ENCODE data around the gene MBTD1. TPM values are rescaled to one million over a fixed set of nuclear protein-coding genes. Genes with fewer than 3 reads are reported as not detected.

Gene MBTD1
- total RNA-seq, 1 experiment from 2014 or later = 12.7 TPM

DNA sequence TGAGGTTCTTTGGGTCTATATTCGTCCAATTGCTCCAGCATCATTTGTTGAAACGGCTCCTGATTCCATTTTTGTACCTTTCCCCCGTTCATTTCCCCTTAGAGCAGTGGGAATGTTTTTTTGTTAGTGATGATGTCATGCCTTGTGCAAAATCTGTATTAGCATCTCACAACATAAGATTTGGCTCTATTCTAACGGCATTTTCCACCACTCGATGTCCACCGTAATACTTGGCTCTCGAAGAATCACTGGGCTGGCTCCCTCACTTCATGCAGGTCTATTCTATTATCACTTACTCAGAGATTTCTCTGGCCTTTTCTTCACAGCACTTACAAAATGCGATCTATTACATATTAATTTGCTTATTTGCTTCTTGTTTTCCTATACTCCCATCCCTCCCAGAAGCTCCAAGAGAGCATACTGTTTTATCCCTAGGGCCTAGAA, 107.1 kb downstream of the MBTD1 start:
- DNase-seq (ENCODE audit: extremely low read depth, low read depth) = no peak

DNA sequence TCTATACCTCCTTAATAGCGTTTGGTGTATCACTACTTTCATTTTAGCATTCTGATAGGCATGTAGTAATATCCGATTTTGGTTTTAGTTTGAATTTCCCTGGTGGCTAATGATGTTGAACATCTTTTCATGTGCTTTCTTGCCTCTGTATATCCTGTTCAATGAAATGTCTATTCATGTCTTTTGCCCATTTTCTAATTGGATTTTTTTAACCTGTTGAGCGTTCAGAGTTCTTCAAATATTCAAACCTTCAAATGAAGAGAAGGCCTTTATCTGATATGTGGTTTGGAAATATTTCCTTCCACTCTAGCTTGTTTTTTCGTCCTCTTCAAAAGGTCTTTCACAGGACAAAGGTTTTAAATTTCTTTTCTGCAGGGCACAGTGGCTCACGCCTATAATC, 108.9 kb downstream of the MBTD1 start:
- no peak for DNase-seq (ENCODE audit: extremely low read depth, low read depth)

DNA sequence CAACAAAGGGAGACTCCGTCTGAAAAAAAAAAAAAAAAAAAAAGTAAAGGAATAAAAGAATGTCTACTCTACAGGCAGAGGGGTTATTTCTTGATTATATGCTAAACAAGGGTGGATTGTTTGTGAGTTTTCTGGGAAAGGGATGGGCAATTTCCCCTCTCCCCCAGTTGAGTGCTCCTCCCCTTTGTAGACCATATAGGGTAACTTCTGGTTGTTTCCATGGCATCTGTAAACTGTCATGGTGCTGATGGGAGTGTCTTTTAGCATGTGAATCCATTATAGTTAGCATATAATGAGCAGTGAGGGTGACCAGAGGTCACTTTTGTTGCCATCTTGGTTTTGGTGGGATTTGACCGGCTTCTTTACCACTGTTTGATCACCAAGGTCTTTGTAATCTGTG, 110.7 kb downstream of the MBTD1 start:
- DNase-seq (ENCODE audit: extremely low read depth, low read depth) = no peak

DNA sequence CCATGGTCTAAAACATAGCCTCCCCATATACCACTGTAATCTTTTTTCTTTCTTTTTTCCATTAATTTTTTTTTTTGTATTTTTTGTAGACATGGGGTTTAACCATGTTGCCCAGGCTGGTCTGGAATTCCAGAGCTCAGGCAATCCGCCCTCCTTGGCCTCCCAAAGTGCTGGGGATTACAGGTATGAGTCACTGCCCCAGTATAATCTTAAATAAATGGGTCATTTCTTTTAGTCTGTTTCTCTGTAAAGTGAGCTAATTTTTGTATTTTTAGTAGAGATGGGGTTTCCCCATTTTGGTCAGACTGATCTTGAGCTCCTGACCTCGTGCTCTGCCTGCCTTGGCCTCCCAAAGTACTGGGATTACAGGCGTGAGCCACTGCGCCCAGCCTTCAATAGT, 112.2 kb downstream of the MBTD1 start:
- DNase-seq (ENCODE audit: extremely low read depth, low read depth) = no peak

DNA sequence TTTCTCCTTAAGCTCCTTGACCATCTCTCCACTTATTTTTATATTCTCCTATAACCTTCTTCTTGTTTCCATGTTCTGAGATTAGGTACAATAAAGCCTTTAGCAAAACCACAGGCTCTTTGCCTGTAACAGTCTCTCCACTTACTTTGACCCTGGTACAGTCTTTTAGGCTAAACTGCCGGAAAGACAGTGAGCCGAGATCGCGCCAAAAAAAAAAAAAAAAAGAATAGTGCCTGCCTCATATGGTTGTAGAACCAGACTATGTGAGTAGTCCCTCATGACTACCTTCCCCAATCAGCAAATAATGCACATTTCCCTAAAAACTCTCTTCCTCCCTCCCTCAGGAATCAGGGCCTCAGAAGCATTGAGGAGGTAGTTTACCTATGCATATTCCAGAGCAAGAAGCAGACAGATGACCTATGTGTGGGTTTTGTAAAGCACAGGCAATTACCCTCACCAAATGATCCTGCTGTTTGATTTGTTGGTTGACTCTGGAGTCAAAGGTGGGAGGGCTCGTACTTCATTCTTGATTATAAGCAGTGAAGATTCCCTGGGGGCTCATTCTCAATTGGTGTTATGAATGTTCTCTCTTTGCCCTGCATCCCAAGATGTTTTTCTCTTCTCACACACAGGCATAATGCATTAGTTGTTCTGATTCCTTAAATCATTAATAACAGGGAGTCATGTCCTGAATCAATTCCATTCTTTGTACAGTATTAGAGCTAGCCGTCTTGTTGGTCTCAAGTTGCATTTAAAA, 115.4 kb downstream of the MBTD1 start:
- no peak for DNase-seq (ENCODE audit: extremely low read depth, low read depth)

DNA sequence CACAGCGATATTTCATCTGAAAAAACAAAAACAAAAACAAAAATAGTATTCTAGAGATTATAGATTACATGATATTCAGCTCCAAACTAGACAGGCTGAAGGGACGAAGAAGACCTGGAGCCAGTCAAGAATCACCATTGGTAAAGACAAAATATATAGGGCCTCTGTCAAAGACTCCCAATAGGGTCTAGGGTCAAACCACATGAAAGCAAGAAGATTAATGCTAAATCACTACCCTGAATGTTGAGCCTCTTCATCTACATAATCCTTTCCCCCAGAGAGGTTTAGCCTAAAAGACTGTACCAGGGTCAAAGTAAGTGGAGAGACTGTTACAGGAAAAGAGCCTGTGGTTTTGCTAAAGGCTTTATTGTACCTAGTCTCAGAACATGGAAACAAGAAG, 117.3 kb downstream of the MBTD1 start:
- DNase-seq (ENCODE audit: extremely low read depth, low read depth) = no peak

DNA sequence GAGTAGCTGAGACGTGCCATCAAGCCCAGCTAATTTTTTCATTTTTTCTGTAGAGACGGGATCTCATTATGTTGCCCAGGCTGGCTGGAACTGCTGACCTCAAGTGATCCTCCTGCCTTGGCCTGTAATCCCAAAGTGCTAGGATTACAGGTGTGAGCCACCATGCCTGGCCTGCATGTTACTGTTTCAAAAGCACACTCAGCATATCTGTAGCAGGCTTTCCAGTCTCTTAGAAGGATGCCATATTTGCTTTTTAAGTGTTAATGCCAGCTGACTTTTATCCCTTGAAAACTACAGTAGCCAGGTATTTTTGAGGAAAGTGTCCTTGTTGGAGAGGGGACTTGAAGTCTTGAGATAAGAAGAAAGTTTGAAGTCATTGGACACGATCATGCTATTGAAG, 123.9 kb downstream of the MBTD1 start:
- no peak for DNase-seq (ENCODE audit: extremely low read depth, low read depth)

DNA sequence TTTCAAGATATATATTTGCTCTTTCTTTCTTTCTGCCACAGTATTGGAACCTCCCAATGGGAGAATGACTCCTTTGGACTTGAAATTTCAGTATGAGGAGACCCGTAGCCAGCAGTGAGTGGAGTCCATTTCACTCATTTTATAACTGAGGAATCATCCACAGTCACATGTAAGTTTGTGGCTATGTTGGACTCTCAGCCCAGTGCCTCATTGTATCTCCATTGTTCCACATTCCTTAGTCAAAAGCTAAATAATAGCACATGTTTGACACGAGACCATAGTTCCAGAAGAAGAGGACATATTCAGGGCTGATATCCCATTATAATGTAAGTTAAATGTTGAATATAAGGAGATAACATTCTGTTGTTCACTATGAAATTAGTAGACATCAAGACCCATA, 126.5 kb downstream of the MBTD1 start:
- no peak for DNase-seq (ENCODE audit: extremely low read depth, low read depth)

DNA sequence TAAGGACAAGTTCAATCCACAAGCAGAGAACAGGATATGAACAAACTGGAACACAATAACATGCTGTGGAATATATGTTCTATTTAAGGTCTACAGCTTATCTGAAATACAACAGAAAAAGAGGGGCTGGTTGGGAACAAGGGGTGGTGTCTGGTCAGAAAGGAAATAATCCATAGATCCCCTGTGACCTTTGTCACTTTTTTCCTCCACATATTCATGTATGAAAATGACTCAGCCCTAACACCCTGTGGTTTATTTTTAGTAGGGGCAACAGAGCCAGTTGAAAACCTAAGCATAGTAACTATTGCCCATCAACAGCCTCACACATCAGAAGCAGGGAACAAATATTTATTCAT, 126.9 kb downstream of the MBTD1 start:
- no peak for DNase-seq (ENCODE audit: extremely low read depth, low read depth)

DNA sequence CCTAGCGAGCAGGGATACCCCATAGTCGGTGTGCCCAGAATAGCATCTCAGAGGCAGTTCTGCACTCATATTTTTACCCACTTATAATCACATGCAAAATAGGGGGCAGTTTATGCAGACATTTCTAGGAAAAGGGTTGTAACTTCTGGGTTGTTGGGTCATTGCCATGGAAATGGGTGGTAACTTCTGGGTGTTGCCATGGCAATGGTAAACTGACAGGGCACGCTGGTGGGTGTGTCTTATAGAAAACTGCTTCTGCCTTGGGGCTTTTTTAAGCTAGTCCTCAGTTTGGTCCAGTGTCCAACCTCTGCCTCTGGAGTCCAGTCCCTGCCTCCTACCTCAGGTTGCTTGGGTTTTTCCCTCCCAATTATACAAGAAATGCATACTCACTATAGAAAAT, 131.8 kb downstream of the MBTD1 start:
- no peak for DNase-seq (ENCODE audit: extremely low read depth, low read depth)

Other genes starting within 250 kb of the MBTD1 start
- 66.5 and 67.8 TPM in 2 replicates for gene SPAG9, start 139.2 kb downstream of the MBTD1 start, total RNA-seq (2014; rRNA removed; shearing (Covaris generic))
- gene NME1, start 106.5 kb downstream of the MBTD1 start, total RNA-seq (2014; rRNA removed; shearing (Covaris generic)) = 447 and 459 TPM in 2 replicates
- gene NME2, start 93.6 kb downstream of the MBTD1 start, total RNA-seq (2014; rRNA removed; shearing (Covaris generic)) = 769 and 858 TPM in 2 replicates
- gene UTP18, start 497 bp upstream of the MBTD1 start, total RNA-seq (2014; rRNA removed; shearing (Covaris generic)) = 70.6 and 71.0 TPM in 2 replicates